Spleen (tissue), 11 donors: Measurements from ENCODE around the gene CACNA2D1. TPM values are rescaled to one million over a fixed set of nuclear protein-coding genes. Genes with fewer than 3 reads are reported as not detected.
A peak's percentile ranks its signal among the peaks of the same experiment; 100 is the strongest.

Source experiments
- DNase-seq: peaks from one replicate; pipeline ENCODE4 v3.0.0-alpha.2; 2020
- H3K27ac ChIP-seq, 8 donors: fragments of 200-600 bp; sonication (generic) in 7 of 8; 1 replicate in 4 of 8; 2 replicates in 4 of 8; pipeline versions ENCODE4 v1.5.0 to v1.8.0; 2016 to 2021; ENCODE audit warnings: inconsistent platforms in 4 of 8, mild to moderate bottlenecking in 4 of 8, moderate library complexity in 1 of 8
- H3K27me3 ChIP-seq, 7 donors: fragments of 200-600 bp; sonication (generic) in 6 of 7; replicated peaks in 1 of 7; 1 replicate in 4 of 7; 2 replicates in 3 of 7; pipeline versions ENCODE4 v1.5.0 to v1.8.0; 2016 to 2021; ENCODE audit warnings: inconsistent platforms in 3 of 7, mild to moderate bottlenecking in 1 of 7
- H3K36me3 ChIP-seq, 6 donors: fragments of 200-600 bp; sonication (generic) in 5 of 6; 1 replicate in 4 of 6; 2 replicates in 2 of 6; pipeline versions ENCODE4 v1.5.0 to v1.8.0; 2016 to 2021; ENCODE audit warnings: inconsistent platforms in 2 of 6
- H3K4me1 ChIP-seq, 6 donors: fragments of 200-600 bp; sonication (generic) in 5 of 6; 1 replicate in 3 of 6; 2 replicates in 3 of 6; pipeline versions ENCODE4 v1.5.0 to v1.8.0; 2016 to 2021; ENCODE audit warnings: inconsistent platforms in 3 of 6
- H3K4me3 ChIP-seq, 8 donors: fragments of 200-600 bp; sonication (generic) in 7 of 8; 1 replicate in 4 of 8; 2 replicates in 4 of 8; pipeline versions ENCODE4 v1.5.0 to v1.8.0; 2016 to 2021; ENCODE audit warnings: inconsistent platforms in 4 of 8, mild to moderate bottlenecking in 4 of 8, moderate library complexity in 2 of 8
- H3K9me3 ChIP-seq, 8 donors: fragments of 200-600 bp; sonication (generic) in 7 of 8; 1 replicate in 4 of 8; 2 replicates in 4 of 8; pipeline versions ENCODE4 v1.5.0 to v1.8.0; 2016 to 2021; ENCODE audit warnings: inconsistent platforms in 4 of 8
- CTCF ChIP-seq, 11 experiments: fragments of 200-600 bp in 7 of 11; fragments of 450-650 bp in 4 of 11; sonication (generic) in 4 of 11; IDR thresholded peaks in 8 of 11; conservative IDR thresholded peaks in 3 of 11; 1 replicate in 7 of 11; 2 replicates in 4 of 11; pipeline versions ENCODE4 v1.4.0 to v1.8.0; 2016 to 2021; ENCODE audit warnings: antibody characterized with exemption in 11 of 11, inconsistent platforms in 4 of 11, mild to moderate bottlenecking in 1 of 11
- POLR2A ChIP-seq, 3 donors: fragments of 450-650 bp; IDR thresholded peaks; one replicate each; pipeline ENCODE4 v1.5.1; 2017; ENCODE audit warnings: antibody characterized with exemption in 3 of 3, mild to moderate bottlenecking in 1 of 3
- POLR2AphosphoS5 ChIP-seq, 3 donors: sonication (generic); formaldehyde crosslinking; IDR thresholded peaks; one replicate each; pipeline ENCODE4 v1.5.1; 2017; ENCODE audit warnings: antibody characterized with exemption in 3 of 3
- WGBS, 5 donors: extraction: QIAGEN DNeasy Blood & Tissue Kit in 3 of 5; methylation state at CpG; one replicate each; pipeline versions ENCODE4 v1.1.5 to v1.1.7; 2013 to 2018; 5-methylcytosine and 5-hydroxymethylcytosine counted together
- intact Hi-C: fragments of 100-400 bp; cut with DNase I; formaldehyde crosslinking; loops from one replicate; pipeline ENCODE4 v1.15.0; 2023; ENCODE audit warnings: low total_unique reads
- polyA plus RNA-seq, 3 donors: library from polyadenylated mRNA; stranded (reverse); fragments of 200-250 nt; gene quantifications; one replicate each; pipeline ENCODE4 v1.2.1, GENCODE V29; 2013
- total RNA-seq, 7 donors: library from RNA; depleted of rRNA in 3 of 7; stranded (reverse); fragments of >200 nt in 3 of 7; fragmentation: NEBNext Ultra II Directional in 4 of 7; extraction: Animal tissue kit (Norgen Biotek cat#: 25700) in 4 of 7; gene quantifications; one replicate each; pipeline versions ENCODE4 v1.1.0 to v1.2.1, GENCODE V29; 2016 to 2021
- donor health status: healthy with polysubstance abuse.
- donor health status: DM: no; HTN: no; CAD: no; lungs with moderate emphysema.
- donor health status: DM: no; HTN: no; CAD: no.
- donor health status: Bipolar disorder and iron deficiency.
- donor health status: healthy.
- donor health status: DM: no; HTN: no; CAD: no.
- donor health status: DM: yes; HTN: yes; CAD: no.

CACNA2D1 gene
- total and polyA plus RNA-seq, 10 donors: 1.7 to 24.0 (median 15.2) TPM

- no peak overlapping the region for H3K4me3 ChIP-seq
- no peaks in the 10 kb centered on the region for H3K9me3 ChIP-seq
- TF ChIP-seq CTCF (IDR thresholded peaks at IDR 0.05 in 8 of 11, conservative IDR thresholded peaks at IDR 0.05 in 3 of 11) (peak in 3 of 11 experiments; percentile 14 to 20 (median 17)), POLR2AphosphoS5 (IDR thresholded peaks at IDR 0.05) (no peak), POLR2A (IDR thresholded peaks at IDR 0.05) (no peak)
- intact Hi-C loops: no loop called here
- no peaks in the 10 kb centered on the region for H3K27me3 ChIP-seq
- no peaks in the 10 kb centered on the region for H3K36me3 ChIP-seq
- no peaks in the 10 kb centered on the region for H3K4me1 ChIP-seq
- 81 to 91% (median 81%) methylated on average over 3 of the region's 3 CpGs for WGBS, 5 donors
- DNase-seq: no peak
- no peak overlapping the region for H3K27ac ChIP-seq
These were observed 195.7 kb downstream of the CACNA2D1 start for GRCh38 chr7:82247814-82248433.

GRCh38 chr7:82244947-82245517 lies 198.5 kb downstream of the CACNA2D1 start:
- TF ChIP-seq CTCF (IDR thresholded peaks at IDR 0.05 in 8 of 11, conservative IDR thresholded peaks at IDR 0.05 in 3 of 11) (no peak), POLR2AphosphoS5 (IDR thresholded peaks at IDR 0.05) (no peak), POLR2A (IDR thresholded peaks at IDR 0.05) (no peak)
- no peaks in the 10 kb centered on the region for H3K27me3 ChIP-seq
- 66 to 84% (median 78%) methylated on average over 3 of the region's 3 CpGs for WGBS, 5 donors
- no peak overlapping the region for H3K4me3 ChIP-seq
- H3K27ac ChIP-seq: no peak overlapping the region
- H3K9me3 ChIP-seq: no peaks in the 10 kb centered on the region
- no peaks in the 10 kb centered on the region for H3K4me1 ChIP-seq
- no peaks in the 10 kb centered on the region for H3K36me3 ChIP-seq
- intact Hi-C loops: no loop called here
- no peak for DNase-seq

GRCh38 chr7:82241356-82241755 lies 202.2 kb downstream of the CACNA2D1 start:
- DNase-seq: no peak
- Histone ChIP-seq H3K9me3 (no peaks in the 10 kb centered on the region), H3K27ac (no peak overlapping the region), H3K4me3 (no peak overlapping the region), H3K27me3 (no peaks in the 10 kb centered on the region), H3K4me1 (no peaks in the 10 kb centered on the region), H3K36me3 (no peaks in the 10 kb centered on the region)
- intact Hi-C loops: no loop called here
- TF ChIP-seq POLR2AphosphoS5 (IDR thresholded peaks at IDR 0.05) (no peak), POLR2A (IDR thresholded peaks at IDR 0.05) (no peak), CTCF (IDR thresholded peaks at IDR 0.05 in 8 of 11, conservative IDR thresholded peaks at IDR 0.05 in 3 of 11) (no peak)

- WGBS, 5 donors: 88 to 97% (median 94%) methylated on average over 2 of the region's 2 CpGs
- DNase-seq: no peak
- Histone ChIP-seq H3K27me3 (no peaks in the 10 kb centered on the region), H3K9me3 (no peaks in the 10 kb centered on the region), H3K4me1 (no peaks in the 10 kb centered on the region), H3K36me3 (no peaks in the 10 kb centered on the region), H3K27ac (no peak overlapping the region), H3K4me3 (no peak overlapping the region)
- intact Hi-C loops: loop anchor here (10.0 kb wide), 1 partner anchor 339 kb away; no protein-coding TSS in a partner anchor
- TF ChIP-seq CTCF (IDR thresholded peaks at IDR 0.05 in 8 of 11, conservative IDR thresholded peaks at IDR 0.05 in 3 of 11) (no peak), POLR2AphosphoS5 (IDR thresholded peaks at IDR 0.05) (no peak), POLR2A (IDR thresholded peaks at IDR 0.05) (no peak)
These were observed 207.9 kb downstream of the CACNA2D1 start for GRCh38 chr7:82235713-82236112.
